ENCODE data around the gene RIOK3.
"Not testable (repeated sequence)": the region's sequence is repeated elsewhere in the genome, so short reads cannot be mapped to it uniquely, and the experiment has no call there.

RIOK3 gene

DNA sequence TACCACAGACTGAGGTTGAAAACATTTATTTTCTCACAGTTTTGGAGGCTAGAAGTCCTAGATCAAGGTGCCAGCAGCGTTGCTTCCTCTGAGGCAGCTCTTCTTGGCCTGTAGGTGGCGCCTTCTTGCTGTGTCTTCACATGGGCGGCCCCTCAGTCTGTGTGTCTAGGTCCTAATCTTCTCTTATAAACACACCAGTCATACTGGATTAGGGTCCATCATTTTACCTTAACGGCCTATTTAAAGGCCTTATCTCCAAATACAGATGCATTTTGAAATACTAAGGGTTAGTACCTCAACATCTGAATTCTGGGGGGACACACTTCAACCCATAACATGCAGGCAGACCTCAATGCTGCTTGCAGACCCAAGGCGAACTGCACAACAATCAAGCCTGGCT lies 45.8 kb downstream of the RIOK3 start:
- peak; percentile 84 for DNase-seq

DNA sequence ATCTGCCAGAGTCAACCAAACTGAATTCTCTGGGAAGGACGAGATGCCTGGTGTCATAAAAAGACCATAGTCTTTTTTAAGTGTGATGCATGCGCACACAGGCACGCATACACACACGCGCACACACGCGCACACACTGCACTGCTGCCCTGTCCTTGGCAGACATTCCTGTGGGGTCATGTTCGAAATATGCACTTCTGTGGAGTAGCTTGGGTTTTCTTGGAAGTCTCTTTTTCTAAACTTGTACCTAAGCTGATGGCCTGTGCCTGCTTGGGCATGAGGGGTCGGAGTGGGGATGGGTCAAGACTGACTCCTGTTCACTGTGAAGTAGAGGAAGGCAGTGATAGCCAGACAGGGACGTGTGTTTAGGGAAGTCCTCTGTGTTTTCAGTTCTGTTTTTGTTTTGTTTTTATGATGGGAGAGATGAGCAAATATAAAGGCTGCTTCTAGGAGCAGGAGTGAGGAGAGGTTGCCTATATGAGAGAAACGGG lies 46.2 kb downstream of the RIOK3 start:
- no peak for DNase-seq

DNA sequence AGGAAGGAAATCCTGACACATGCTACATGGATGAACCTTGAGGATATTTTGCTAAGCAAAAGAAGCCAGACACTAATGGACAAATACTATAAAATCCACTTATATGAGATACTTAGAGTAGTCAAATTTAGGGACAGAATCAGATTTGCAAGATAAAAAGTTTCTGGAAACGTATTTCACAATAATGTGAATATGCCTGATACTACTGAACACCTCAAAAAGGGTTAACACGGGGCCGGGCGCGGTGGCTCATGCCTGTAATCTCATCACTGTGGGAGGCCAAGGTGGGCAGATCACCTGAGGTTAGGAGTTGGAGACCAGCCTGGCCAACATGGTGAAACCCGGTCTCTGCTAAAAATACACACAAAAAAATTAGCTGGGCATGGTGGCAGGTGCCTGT lies 48.5 kb downstream of the RIOK3 start:
- DNase-seq: no peak

DNA sequence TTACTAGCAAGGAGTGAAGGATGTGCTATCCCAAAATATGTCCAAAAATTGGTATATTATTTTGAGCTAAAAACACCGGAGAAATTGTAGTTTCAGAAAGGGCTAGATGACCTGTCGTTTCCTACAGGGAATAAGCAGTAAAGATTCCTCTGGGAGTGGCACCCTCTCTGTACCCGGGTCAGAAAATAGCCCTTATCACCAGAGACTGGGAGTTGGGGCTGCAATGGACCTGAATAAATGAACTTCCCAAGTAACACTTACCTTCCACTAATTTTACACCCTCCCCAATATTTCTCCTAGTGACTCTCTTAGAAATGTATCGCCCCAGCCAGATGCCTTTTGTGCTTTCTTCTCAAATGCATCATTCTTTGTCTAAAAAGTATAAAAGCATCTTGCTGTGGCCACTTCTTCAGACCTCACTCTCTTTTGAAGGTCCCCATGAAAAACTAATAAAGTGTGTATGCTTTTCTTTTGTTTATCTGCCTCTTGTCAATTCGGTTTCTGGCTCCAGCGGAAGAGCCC lies 49.5 kb downstream of the RIOK3 start:
- DNase-seq: no peak

DNA sequence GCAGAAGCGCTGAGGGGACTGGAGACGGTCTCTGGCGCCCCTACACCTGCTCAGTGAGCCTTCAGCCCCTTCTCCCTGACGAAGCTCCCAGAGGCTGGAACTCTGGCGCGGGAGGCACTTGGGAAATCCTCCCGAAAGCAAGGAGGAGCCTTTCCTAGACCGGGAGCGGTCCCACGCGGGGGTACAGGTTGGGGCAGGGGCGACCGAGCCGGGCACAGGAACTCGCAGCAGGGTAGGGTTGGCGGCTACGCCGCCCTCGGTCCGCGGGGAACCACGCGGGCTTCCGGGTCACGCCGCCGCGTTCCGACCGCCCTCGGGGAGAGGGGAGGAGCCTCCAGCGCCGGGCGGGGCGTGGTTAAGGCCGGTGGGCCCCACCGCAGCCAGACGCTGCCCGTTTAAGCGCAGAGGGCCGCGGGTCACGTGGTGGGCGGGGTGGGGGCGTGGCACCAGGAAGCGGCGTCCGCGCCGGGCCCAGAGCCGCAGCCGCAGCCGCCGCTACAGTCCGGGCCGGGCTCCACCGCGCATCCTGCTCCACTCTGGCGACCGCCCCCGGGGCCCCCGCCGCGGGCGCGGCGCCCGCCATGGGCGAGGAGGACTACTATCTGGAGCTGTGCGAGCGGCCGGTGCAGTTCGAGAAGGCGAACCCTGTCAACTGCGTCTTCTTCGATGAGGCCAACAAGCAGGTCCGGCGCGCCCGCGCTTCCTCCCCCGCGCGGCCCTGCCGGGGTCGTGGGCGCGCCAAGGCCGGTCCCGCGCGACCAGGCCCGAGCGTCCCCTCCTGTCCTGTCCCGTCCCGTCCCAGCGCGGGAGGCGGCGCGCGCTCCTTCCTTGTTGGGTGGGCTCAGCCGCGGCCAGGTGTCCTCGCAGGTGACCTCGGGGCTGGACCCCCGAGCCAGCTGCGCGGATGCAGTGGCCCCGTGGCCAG lies 50.2 kb downstream of the RIOK3 start, which contains the start of gene RMC1:
Gene RMC1, plus strand, starts transcription at position 474 of the 925 bp plus-strand sequence. Its CDS starts 108 bp downstream, at position 582.
- DNase-seq: peak; percentile 92

DNA sequence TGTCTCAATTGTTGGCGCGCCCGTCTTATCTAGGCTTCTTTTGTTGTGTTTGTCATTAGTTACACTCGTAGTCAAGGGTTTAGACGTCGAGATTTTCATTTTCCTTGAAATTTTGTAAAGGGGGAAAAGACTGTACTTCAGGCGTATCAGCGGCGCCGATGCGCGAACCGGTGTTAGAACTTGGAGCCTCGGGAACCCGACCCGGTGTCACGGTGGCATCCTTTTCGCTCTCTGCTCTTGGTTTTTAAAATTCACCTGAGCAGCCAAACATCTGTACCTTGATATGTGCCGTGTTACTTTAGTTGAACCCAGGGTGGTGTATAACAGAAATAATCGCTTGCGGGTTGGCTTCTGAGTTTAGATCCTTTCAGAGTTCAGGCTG lies 50.9 kb downstream of the RIOK3 start:
- no peak for DNase-seq

DNA sequence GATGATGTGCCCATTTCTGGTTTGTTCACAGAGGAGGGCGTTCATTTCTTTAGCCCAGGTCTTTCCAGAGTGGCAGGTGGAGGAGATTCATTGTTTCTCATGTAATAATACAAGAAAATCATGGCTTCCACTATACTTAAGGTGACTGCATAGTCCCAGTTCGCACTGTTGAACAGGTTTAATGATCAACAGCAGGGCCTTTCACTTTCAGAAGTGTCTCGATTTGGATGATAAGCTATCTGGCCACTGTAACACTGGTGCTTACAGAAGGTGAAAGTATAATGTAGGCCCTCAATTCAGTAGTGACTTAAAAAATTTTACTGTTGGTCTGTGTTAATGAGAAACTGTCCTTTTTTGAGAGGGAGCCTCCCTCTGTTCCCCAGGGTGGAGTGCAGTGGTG lies 51.6 kb downstream of the RIOK3 start:
- no peak for DNase-seq

DNA sequence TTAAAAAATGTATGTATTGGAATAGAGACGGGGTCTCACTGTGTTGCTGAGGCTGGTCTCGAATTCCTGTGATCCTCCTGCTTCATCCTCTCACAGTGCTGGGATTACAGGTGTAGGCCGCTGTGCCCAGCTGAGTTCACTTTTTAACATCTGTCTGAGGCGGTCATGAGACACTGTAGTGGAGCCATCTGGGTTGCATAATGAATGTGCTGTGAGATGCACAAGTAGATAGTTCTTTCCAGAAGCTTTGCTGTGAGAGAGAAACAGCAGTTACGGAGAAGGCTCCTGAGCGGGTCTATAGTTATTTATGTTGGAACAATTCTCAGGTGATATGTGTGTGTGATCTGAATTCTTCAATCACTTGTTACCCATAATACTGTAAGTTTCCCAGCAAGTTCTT lies 53.3 kb downstream of the RIOK3 start:
- no peak for DNase-seq

DNA sequence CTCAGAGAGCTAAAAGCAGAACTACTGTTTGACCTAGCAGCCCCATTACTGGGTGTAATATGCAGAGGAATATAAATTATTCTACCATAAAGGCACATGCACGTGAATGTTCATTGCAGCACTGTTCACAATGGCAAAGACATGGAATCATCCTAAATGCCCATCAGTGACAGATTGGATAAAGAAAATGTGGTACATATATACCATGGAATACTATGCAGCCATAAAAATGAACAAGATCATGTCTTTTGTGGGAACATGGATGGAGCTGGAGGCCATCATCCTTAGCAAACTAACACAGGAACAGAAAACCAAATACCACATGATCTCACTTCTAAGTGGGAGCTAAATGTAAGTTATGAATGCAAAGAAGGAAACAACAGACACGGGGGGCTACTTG lies 57.8 kb downstream of the RIOK3 start:
- DNase-seq: not testable (repeated sequence)

DNA sequence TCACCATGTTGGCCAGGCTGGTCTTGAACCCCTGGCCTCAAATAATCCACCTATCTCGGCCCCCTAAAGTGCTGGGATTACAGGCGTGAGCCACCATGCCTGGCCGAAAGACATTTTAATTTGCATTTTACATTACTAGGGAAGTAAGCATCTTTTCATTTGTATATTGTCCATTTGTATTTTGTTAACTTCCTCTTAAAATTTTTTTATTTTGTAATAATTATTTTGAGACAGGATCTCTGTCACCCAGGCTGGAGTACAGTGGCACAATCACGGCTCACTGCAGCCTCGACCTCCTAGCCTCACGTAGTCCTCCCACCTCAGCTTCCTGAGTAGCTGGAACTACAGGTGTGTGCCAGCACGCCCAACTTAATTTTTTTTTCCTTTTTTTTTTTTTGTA lies 59.1 kb downstream of the RIOK3 start:
- not testable (repeated sequence) for DNase-seq

DNA sequence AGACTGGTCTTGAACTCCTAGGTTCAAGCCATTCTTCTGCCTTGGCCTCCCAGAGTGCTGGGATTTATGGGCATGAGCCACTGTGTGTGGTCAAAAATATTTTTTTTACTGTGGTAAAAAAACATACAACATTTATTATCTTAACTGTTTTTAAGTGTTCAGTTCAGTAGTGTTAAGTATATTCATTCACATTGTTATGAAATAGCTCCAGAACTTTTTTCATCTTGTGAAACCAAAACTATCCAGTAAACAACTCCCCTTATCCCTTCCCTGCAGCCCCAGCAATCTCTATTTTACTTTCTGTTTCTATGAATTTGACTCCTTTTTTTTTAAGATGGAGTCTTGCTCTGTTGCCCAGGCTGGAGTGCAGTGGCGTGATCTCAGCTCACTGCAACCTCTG lies 59.6 kb downstream of the RIOK3 start:
- DNase-seq: no peak

DNA sequence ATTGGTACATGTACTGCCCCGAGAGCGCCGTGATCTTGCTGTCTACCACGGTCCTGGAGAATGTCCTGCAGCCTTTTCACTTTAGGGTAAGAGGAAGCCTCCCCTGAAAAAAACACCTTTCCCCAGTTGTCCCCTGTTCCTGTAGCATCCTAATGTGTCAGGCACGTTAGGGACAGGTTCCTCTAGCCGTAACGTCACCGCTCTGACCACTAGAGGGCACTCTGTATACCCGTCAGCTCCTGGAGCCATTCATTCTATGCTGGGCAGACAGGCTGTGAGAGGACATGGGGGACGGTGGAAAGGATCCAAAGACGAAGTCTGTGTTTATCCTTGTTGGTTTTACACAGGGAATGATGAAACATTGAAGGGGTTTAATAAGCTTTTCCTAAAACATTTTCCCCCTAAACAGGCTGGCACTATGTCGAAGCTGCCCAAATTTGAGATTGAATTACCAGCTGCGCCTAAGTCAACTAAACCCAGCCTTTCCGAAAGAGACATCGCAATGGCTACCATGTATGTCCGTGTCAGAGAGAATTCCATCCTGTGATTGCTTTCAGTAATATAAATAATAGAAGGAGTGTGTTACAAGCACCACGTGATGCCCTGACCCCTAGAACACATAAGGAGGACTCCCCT lies 62.9 kb downstream of the RIOK3 start:
- peak; percentile 72 for DNase-seq

DNA sequence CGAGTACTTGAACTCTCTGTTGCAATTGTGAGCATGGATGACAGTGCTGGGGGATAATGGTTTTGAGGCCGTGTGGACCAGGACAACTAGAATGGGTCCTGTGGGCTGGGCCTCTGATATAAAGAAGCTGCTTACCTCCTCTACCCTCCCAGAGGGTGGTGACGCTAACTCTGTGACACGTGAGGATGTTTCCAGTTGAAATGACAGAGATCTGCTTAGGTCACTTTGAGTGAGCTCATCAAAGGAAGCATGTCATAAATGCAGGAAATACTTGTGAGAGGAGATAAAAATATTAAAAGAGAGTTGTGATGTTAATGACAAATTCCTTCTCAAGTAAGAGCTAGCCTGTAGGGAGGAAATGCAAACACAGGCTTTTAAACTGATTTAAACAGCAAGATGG lies 66.6 kb downstream of the RIOK3 start:
- DNase-seq: no peak

DNA sequence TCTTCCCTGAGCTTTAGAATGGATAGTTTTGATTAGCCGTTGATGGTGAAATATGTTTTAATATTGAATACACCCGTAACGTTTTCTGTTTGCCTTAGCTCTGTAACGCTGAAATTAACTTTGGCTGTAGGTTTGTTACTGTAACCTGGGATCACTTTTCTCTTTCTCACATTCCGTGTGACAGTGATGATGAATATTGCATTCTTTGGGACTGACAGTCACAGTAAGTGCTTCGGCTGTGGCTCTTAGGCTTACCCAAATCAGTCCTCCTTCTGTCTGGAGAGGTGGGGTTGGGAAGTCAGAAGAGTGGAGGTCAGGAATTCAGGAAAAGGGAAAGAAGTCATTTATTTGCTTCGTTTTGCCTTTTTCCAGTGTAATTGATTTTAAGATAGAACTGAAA lies 68.2 kb downstream of the RIOK3 start:
- DNase-seq: no peak

DNA sequence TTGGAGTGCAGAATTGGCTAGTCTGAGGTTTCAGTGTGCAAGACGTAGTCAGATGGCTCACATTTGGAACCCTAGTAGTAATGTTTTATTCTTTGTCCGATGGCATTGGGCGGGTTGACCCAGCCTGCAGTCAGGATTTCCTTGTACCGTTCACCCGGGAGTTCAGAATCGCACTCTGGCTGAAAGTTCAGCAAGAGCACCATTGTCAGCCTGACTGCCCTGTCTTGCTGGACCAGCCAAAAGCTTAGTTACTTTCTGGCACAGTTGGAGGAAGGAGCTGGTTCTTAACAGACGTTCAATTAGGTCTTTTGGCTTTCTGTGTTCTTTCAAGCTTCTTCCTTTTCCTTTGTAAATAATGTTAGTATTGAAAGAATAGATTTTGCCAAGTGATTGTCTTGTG lies 68.8 kb downstream of the RIOK3 start:
- DNase-seq: no peak

DNA sequence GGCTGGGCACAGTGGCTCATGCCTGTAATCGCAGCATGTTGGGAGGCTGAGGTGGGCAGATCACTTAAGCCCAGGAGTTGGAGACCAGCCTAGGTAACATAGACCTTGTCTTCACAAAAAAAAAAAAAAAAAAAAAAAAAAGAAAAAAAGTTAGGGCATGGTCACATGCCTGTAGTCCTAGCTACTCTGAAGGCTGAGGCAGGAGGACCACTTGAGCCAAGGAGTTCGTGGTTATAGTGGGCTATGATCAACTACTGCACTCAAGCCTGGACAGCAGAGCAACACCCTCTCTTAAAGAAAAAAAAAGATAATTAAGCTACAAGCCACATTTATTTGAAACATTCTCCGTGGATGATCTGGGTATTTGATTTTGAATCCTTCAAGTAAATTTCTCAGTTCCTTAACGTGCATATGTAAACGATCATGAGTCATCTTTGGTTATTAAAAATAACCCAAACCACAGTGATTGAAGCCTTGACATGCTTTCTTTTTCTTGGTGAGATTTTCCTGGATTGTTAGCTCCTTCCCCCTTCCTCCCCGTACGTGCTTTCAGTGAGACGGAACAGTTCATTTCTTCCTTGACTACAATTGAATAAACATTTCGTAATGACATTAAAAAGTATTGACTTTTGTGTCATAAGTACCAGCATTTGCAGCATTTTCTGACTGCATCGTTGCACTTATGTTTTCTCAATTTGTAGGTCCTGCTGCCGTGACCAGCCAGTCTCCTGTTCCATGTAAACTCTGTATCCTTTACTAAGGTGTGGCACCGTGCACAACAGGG lies 70.5 kb downstream of the RIOK3 start:
- peak; percentile 68 for DNase-seq

DNA sequence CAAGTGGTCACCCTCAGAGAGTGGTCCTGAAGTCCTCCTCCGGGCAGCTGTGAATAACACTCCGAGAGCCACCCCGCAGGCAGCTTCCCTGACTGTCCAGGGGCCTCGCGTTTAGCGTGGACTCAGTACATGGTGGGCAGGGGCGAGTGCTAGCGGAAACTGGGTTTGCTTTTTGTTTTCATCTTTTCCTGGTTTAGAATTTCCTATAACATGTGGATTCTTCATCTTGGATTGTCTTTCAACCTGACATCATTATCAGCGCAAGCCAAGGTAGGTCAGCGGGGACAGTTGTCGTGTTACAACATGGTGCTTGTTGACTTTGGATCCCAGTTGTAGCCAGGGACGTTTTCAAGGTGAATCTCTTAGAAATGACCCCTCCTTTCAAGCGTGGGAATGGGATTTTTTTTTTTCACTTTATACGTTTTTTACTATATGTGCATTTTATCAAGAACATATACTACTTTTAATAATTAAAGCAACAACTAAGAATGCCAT lies 71.2 kb downstream of the RIOK3 start:
- DNase-seq: no peak

DNA sequence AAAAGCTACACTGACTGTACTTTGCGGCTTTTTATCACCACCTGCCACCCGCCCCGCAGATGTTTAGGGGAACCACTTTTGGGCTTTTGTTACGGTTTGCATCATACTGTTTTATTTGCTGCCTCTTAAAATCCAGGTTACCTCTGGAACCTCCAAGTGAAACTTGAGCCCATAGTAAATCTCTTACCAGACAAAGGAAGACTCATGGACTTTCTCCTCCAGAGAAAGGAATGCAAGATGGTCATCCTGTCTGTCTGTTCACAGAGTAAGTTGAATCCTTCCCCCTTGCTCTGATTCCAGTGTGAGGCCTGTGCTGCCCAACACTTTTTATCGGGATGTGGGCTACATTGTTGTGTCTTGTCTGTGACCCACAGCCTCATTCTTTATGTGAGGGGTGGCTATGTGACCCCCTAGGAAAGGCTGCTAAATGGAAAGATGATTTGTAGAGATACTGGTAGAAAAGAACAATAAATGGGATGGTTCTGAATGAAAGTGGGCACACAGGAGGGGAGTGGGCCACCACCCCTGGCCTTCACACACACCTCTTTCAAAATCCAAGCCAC lies 73.5 kb downstream of the RIOK3 start:
- no peak for DNase-seq

DNA sequence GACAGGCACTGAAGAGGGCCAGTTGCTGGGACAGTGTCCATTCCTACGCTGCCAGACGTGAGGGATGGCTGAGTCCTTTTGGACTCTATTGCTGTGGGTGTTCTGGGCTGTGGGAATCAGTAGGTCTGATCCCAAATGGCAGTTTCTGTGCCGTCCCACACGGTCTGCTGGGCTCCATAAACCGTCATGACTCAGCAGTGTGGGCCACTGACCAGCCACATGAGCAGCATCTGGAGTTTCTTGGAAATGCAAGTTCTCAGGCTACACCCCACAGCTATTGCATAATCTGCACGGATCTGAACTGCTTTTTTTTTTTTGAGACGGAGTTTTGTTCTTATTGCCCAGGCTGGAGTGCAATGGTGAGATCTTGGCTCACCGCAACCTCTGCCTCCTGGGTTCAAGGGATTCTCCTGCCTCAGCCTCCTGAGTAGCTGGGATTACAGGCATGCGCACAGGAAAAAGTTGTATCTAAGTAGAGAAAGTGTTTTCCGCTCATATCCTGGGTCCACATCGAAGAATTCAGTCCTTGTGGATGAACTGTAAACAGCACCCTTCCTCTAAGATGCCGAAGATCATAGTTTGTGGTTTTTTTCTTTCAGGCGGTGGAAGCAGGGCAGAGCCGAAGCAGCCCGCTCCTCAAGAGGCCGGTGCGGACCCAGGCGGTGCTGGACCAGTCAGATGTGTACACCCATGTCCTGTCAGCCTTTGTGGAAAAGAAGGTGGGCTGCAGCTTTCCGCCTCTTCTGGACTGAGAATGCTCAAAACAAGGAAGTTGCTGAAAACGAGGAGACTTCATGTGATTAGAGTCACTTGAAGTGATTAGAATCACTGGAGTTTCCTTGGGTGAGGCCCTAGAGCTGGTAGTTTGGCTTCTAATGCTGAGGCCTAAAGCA lies 75.7 kb downstream of the RIOK3 start:
- DNase-seq: peak; percentile 78

DNA sequence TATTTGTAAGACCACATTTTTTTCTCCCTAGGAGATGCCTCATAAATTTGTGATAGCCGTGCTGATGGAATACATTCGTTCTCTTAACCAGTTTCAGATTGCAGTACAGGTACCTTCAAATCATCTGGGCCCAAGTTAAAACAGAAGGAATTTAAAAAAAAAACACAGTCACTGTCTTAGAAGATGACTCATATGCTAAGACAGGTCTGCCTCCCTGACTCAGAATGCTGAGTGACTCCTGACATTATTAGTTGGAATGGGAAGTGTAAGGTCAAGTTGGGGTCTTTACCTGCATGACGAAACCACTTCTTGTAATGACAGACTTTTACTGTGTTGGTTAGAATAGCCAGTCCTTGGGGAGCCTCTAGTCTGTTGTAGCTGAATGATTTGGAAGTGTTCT lies 76.5 kb downstream of the RIOK3 start:
- peak; percentile 77 for DNase-seq

DNA sequence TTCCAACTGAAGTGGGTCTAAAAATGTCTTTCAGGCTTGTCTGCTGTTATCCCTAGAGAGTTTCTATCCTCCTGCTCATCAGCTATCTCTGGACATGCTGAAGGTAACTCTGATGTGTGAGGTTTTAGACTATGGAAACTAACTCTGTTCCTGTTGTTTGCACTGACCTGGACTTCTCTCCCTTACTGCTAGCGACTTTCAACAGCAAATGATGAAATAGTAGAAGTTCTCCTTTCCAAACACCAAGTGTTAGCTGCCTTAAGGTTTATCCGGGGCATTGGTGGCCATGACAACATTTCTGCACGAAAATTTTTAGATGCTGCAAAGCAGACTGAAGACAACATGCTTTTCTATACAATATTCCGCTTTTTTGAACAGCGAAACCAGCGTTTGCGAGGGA lies 77.1 kb downstream of the RIOK3 start:
- DNase-seq: no peak

DNA sequence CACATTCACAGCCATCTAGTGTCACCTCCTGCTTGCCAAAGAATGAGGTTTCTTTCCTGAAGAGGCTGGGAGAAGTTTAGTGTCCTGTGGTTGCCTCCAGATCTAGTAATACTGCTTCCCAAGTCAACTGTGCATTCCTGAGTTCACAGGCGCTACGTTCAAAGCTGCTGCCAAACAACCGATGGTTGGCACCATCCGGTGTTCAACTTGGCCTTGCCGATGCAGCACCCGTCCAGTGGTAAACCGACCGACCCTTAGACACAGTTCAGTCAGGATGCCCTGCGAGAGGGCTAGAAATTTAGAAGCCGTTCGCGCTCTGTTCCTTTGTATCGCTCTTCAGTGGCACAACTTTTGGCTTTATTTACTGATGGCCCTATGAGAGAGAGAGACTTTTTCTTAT lies 78.8 kb downstream of the RIOK3 start:
- no peak for DNase-seq
